Right lobe of liver (tissue), 6 donors: ENCODE results near the gene MAEA. TPM values are rescaled to one million over a fixed set of nuclear protein-coding genes. Genes with fewer than 3 reads are reported as not detected.

Experiments used
- ATAC-seq, 4 donors: fragments of 200-7000 bp; cut with Tn5 transposase; one replicate each; pipeline ENCODE4 v1.9.1; 2020; ENCODE audit warnings: mild to moderate bottlenecking in 4 of 4, moderate library complexity in 4 of 4
- DNase-seq, 3 donors: peaks; one replicate each; pipeline ENCODE4 v3.0.0-alpha.2; 2020
- H3K27ac ChIP-seq, 3 donors: fragments of 200-600 bp; one replicate each; pipeline ENCODE4 v1.8.0; 2022
- H3K27me3 ChIP-seq, 2 donors: fragments of 200-600 bp; one replicate each; pipeline ENCODE4 v1.8.0; 2022
- H3K36me3 ChIP-seq, 4 donors: fragments of 200-600 bp; sonication (generic) in 1 of 4; one replicate each; pipeline versions ENCODE4 v1.5.1 to v1.8.0; 2017 to 2022; ENCODE audit warnings: control low read depth in 1 of 4
- H3K4me1 ChIP-seq, 4 donors: fragments of 200-600 bp; sonication (generic) in 1 of 4; one replicate each; pipeline versions ENCODE4 v1.5.1 to v1.8.0; 2017 to 2022; ENCODE audit warnings: control low read depth in 1 of 4
- H3K4me3 ChIP-seq, 3 donors: fragments of 200-600 bp; one replicate each; pipeline ENCODE4 v1.8.0; 2022
- H3K9me3 ChIP-seq, 4 donors: fragments of 200-600 bp; sonication (generic) in 1 of 4; one replicate each; pipeline versions ENCODE4 v1.5.1 to v1.8.0; 2017 to 2022; ENCODE audit warnings: control low read depth in 1 of 4
- CTCF ChIP-seq, 4 donors: fragments of 200-600 bp in 3 of 4; fragments of 450-650 bp in 1 of 4; IDR thresholded peaks; one replicate each; pipeline versions ENCODE4 v1.5.1 to v1.8.0; 2016 to 2022; ENCODE audit warnings: antibody characterized with exemption in 4 of 4, mild to moderate bottlenecking in 2 of 4
- POLR2A ChIP-seq: fragments of 450-650 bp; IDR thresholded peaks from one replicate; pipeline ENCODE4 v1.6.1; 2017; ENCODE audit warnings: antibody characterized with exemption, mild to moderate bottlenecking
- WGBS: methylation state at CpG from one replicate; pipeline ENCODE4 v1.1.6; 2018; ENCODE audit warnings: low coverage, low lambda C conversion rate; ENCODE audit not compliant: insufficient coverage; ENCODE audit errors: missing lambda C conversion rate; 5-methylcytosine and 5-hydroxymethylcytosine counted together
- intact Hi-C, 2 donors: fragments of 100-400 bp; cut with DNase I; formaldehyde crosslinking; loops; one replicate each; pipeline versions ENCODE4 v1.11.2 to v1.14.1; 2022
- total RNA-seq, 6 experiments: library from RNA; depleted of rRNA in 2 of 6; stranded (reverse); fragments of >200 nt in 2 of 6; fragmentation: NEBNext Ultra II Directional in 3 of 6; extraction: Animal tissue kit (Norgen Biotek cat#: 25700) in 3 of 6; gene quantifications; one replicate each; pipeline versions ENCODE4 v1.1.0 to v1.2.4, GENCODE V29; 2016 to 2023
- donor health status: DM: no; HTN: yes; CAD: no.
- donor health status: DM: no; HTN: no; CAD: no.
- donor health status: DM: no; HTN: no; CAD: no.
- donor health status: DM: no; HTN: yes; CAD: no.
- donor health status: DM: no; HTN: yes; CAD: no.

MAEA gene
- total RNA-seq, 6 experiments from 2014 or later, result 24.3 to 42.0 (median 27.9) TPM

- Histone ChIP-seq H3K4me3 (peak overlapping the region; percentile 67 to 96 (median 69)), H3K27me3 (no peaks in the 10 kb centered on the region), H3K4me1 (peaks cover 0 to 31% (median 15%) of the 10 kb centered on the region in 4 donors), H3K36me3 (no peaks in the 10 kb centered on the region), H3K9me3 (no peaks in the 10 kb centered on the region), H3K27ac (peak overlapping the region; percentile 76 to 93 (median 87))
- intact Hi-C loops, result loop anchor here (5.0 to 10.0 kb wide), 4 partner anchors 84 to 114 kb away; partner anchors contain the start of gene UVSSA (in 1 of the 2)
- 0% methylated on average over 8 of the region's 86 CpGs for WGBS
- TF ChIP-seq POLR2A (peak; percentile 74), CTCF (IDR thresholded peaks at IDR 0.05) (no peak)
- ATAC-seq (peak; percentile 70 to 78 (median 74)), DNase-seq (peak; percentile 90 to 93 (median 93))
These were observed 40.5 kb upstream of the MAEA start for GRCh38 chr4:1249148-1249730.

GRCh38 chr4:1249731-1250526 lies 39.8 kb upstream of the MAEA start:
- intact Hi-C loops, result loop anchor here (5.0 to 10.0 kb wide), 5 partner anchors 85 to 115 kb away; partner anchors contain the start of gene UVSSA (in 1 of the 2)
- Histone ChIP-seq H3K36me3 (no peaks in the 10 kb centered on the region), H3K27me3 (no peaks in the 10 kb centered on the region), H3K9me3 (no peaks in the 10 kb centered on the region), H3K27ac (peak overlapping the region; percentile 76 to 93 (median 87)), H3K4me3 (peak overlapping the region; percentile 67 to 96 (median 69)), H3K4me1 (peaks cover 0 to 25% (median 15%) of the 10 kb centered on the region in 4 donors)
- ATAC-seq, result peak in 3 of 4 donors; percentile 2 to 10 (median 2)
- TF ChIP-seq POLR2A, result no peak
- no peak for TF ChIP-seq CTCF (IDR thresholded peaks at IDR 0.05)
- peak in 2 of 3 donors; percentile 52 to 62 for DNase-seq
- WGBS, result 34% methylated on average over 19 of the region's 39 CpGs

- intact Hi-C loops, result loop anchor here in 1 of 2 donors (5.0 kb wide), 1 partner anchor 87 kb away; no protein-coding TSS in a partner anchor
- no CpG with 5 or more reads among the region's 7 CpGs for WGBS
- TF ChIP-seq CTCF (IDR thresholded peaks at IDR 0.05) (no peak), POLR2A (no peak)
- Histone ChIP-seq H3K4me1 (peaks cover 0 to 25% (median 15%) of the 10 kb centered on the region in 4 donors), H3K36me3 (no peaks in the 10 kb centered on the region), H3K9me3 (no peaks in the 10 kb centered on the region), H3K27ac (peak overlapping the region in 1 of 3 donors; percentile 93), H3K27me3 (no peaks in the 10 kb centered on the region), H3K4me3 (no peak overlapping the region)
- ATAC-seq, result no peak
- DNase-seq, result peak in 1 of 3 donors; percentile 53
These were observed 39.2 kb upstream of the MAEA start for GRCh38 chr4:1250527-1250812.

GRCh38 chr4:1250921-1251772 lies 38.5 kb upstream of the MAEA start:
- Histone ChIP-seq H3K4me1 (peaks cover 0 to 20% (median 10%) of the 10 kb centered on the region in 4 donors), H3K9me3 (no peaks in the 10 kb centered on the region), H3K36me3 (no peaks in the 10 kb centered on the region), H3K27me3 (no peaks in the 10 kb centered on the region), H3K4me3 (no peak overlapping the region), H3K27ac (no peak overlapping the region)
- 86% methylated on average over 9 of the region's 33 CpGs for WGBS
- no peak for TF ChIP-seq CTCF (IDR thresholded peaks at IDR 0.05)
- no peak for TF ChIP-seq POLR2A
- ATAC-seq (no peak), DNase-seq (peak in 1 of 3 donors; percentile 46)
- intact Hi-C loops, result loop anchor here in 1 of 2 donors (5.0 kb wide), 1 partner anchor 86 kb away; no protein-coding TSS in a partner anchor
